NCI-H146 (cell line): Measurements from ENCODE around the gene KCTD15.

Experiments
- DNase-seq: peaks from one replicate; lab custom pipeline; 2025; lab: John Stamatoyannopoulos, UW

Gene KCTD15

DNA sequence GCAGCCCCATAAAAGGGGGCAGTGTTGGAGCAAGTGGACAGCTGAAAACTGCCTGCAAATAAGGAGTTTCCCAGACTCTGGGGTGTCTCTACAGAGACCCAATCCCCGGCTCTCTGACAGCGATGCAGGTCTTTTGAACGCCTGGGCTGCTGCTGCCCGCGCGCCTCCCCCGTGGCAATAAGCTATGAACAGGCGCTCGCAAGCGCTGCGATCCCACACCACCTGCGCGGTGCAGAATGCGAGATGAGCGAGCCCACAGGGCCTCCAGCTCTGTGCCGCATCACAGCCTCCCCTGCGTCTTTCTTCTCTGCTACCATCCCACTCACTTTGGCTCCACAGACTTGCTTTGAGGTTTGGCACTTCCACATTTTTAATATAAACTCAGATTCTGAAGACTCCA is 62.3 kb downstream of the KCTD15 start:
- DNase-seq: no peak

DNA sequence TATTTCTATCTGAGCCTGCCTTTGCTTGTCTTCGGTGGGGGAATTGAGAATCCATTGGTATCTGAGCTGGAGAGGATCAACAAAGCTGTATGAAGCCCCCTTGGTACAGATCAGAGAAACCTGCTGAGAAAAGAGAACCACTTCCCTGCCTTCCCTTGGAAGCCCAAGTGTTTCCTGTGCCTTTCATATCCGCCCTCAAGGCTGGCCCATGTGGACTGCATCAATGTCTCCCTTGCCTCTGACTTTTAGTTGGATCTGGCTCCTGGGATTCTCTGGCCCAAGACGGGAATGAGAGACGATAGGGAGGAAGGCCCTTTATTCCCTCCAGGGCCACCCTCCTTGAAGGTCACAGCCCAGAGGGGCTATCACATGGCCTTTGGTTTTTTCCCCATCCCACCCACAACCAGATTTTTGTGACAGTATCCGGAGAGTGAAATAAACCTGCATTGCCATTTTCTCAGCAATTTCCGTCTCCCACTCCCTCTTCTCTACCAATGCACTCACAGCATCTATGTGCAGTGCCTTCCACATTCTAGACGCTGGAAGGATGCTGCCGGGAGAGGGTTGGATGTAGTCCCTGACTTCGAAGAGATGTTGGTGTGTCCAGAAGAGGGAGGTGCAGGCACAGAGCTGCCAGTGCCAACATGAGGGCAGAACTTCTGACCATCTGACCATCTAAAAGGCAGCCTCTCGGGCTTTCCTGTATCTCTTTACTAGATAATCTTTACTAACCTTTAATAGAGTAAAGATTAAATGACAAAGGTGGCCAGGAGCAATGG is 63.8 kb downstream of the KCTD15 start:
- no peak for DNase-seq

DNA sequence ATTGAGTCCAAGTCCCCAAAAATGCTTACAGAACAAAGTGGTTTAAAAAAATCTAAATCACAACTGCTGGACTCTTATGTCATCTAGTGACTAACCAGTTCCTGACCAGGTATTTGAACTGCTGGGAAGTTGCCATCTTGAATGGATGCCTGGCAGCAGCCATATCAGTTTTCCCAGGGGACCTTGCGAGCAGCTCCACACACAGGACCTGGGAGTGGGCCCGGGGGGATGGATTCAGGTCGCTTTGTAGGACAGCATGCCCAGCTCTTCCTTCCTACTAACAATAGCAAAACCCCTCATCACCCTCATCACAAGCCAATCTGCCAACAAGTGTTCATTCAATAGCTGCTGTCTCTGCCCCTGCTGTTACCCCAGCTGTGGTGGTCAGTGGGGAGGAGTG is 65.3 kb downstream of the KCTD15 start:
- DNase-seq: no peak

DNA sequence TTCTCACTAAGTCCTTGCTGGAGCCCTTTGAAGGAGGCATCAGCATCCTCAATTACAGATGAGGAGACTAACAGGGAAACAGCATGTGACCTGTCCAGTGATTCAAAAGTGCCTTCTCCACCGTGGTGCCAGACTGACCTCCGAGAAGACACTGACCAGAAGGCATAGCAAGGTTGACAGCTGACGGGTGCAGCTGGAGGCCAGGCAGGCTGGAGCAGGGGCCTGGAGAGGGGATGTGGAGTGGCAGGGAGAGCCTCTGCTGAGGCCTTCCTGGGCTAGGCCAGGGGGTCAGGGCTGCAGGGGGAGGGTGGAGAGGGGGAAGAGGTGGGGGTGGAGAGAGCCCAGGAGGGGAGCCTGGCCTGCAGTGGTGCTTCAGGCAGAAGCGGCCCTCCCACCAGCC is 66.3 kb downstream of the KCTD15 start:
- no peak for DNase-seq

DNA sequence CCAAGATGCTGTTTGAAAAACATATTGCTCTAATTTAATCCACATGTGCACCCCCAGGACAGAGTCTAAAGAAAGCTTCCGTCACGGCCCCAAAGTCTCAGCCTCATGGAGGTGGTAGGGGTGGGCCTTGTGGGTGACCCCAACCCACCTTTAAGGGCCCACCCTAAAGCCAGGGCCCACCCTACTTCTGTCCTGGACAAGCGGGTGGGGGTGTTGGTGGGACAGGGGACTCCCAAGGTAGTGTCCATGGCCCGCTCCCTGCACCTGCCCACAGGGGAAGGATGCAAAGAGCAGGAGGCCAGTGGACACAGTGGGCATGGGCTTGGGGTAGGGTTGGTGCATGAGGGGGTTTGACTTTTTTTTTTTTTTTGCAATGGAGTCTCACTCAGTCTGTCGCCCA is 66.8 kb downstream of the KCTD15 start:
- DNase-seq: no peak

DNA sequence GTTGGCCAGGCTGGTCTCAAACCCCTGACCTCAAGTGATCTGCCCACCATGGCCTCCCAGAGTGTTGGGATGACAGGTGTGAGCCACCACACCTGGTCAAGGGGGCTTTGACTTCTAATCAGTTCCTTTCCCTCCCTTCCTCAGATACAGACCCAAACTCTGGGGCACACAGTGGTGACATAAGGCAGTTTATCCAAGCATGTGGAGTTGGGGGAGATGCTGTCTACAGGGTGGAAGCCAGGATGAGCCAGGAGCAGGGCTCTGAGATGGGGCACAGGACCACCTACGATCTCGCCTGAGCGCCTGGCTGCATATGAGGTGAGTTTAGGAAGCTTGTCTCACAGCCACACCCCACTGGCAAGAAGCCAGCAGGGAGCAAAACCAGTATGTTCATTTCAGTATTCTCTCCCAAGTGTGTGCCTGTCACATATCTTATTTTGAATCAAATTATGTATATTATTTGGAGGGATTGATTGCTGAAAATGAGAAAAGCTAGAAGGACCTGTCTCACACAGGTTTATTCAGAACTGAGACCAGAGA is 67.7 kb downstream of the KCTD15 start:
- DNase-seq: no peak

DNA sequence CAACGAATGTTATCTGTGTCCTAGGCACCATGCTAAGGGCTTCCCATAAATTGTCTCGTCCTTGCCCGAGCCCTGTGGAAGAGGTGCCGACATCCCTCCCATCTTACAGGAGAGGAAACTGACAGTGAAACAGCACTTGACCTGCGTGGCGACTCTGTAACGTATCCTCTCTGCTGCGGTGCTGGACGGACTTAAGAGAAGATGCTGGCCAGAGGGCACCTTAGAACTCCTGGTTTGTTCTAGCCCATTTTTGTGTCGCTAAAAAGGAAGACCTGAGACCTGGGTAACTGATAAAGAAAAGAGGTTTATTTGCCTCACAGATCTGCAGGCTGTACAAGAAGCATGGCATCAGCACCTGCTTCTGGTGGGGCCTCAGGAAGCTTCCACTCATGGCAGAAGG is 68.6 kb downstream of the KCTD15 start:
- DNase-seq: no peak
